Measurements from ENCODE around the gene SMC3.
"Not testable (repeated sequence)": the region's sequence is repeated elsewhere in the genome, so short reads cannot be mapped to it uniquely, and the experiment has no call there.

SMC3 gene

GRCh38 chr10:110625951-110626855 lies 58.7 kb downstream of the SMC3 start:
- no peak for DNase-seq (ENCODE audit: low read depth)

GRCh38 chr10:110628161-110628560 lies 60.7 kb downstream of the SMC3 start:
- no peak for DNase-seq (ENCODE audit: low read depth)

- no peak for DNase-seq (ENCODE audit: low read depth)
Observed at GRCh38 chr10:110629680-110630191, 62.2 kb downstream of the SMC3 start.

- no peak for DNase-seq (ENCODE audit: low read depth)
Observed at GRCh38 chr10:110631934-110632333, 64.4 kb downstream of the SMC3 start.

GRCh38 chr10:110632591-110633215 lies 65.2 kb downstream of the SMC3 start:
- no peak for DNase-seq (ENCODE audit: low read depth)

GRCh38 chr10:110634527-110635209 lies 67.2 kb downstream of the SMC3 start:
- DNase-seq (ENCODE audit: low read depth) = no peak

- DNase-seq (ENCODE audit: low read depth) = no peak
Observed at GRCh38 chr10:110636572-110636931, 69.1 kb downstream of the SMC3 start.

- no peak for DNase-seq (ENCODE audit: low read depth)
Observed at GRCh38 chr10:110636932-110637557, 69.5 kb downstream of the SMC3 start.

- DNase-seq (ENCODE audit: low read depth) = no peak
Observed at GRCh38 chr10:110637558-110638053, 70.1 kb downstream of the SMC3 start.

GRCh38 chr10:110638319-110638718 lies 70.8 kb downstream of the SMC3 start:
- no peak for DNase-seq (ENCODE audit: low read depth)

GRCh38 chr10:110639046-110639445 lies 71.6 kb downstream of the SMC3 start:
- DNase-seq (ENCODE audit: low read depth) = not testable (repeated sequence)

GRCh38 chr10:110639858-110640257 lies 72.4 kb downstream of the SMC3 start:
- DNase-seq (ENCODE audit: low read depth) = not testable (repeated sequence)

GRCh38 chr10:110641256-110641655 lies 73.8 kb downstream of the SMC3 start:
- peak; percentile 15 for DNase-seq (ENCODE audit: low read depth)

- DNase-seq (ENCODE audit: low read depth) = no peak
Observed at GRCh38 chr10:110642204-110643034, 74.9 kb downstream of the SMC3 start.

GRCh38 chr10:110643035-110643652 lies 75.6 kb downstream of the SMC3 start:
- DNase-seq (ENCODE audit: low read depth) = no peak

- no peak for DNase-seq (ENCODE audit: low read depth)
Observed at GRCh38 chr10:110643653-110644597, 76.4 kb downstream of the SMC3 start, which contains the start of gene RBM20. Gene RBM20, plus strand, starts transcription at chr10:110644336. Its CDS starts 119 bp downstream, at chr10:110644455.

- no peak for DNase-seq (ENCODE audit: low read depth)
Observed at GRCh38 chr10:110644598-110645462, 77.3 kb downstream of the SMC3 start.

- DNase-seq (ENCODE audit: low read depth) = no peak
Observed at GRCh38 chr10:110646417-110647135, 79.1 kb downstream of the SMC3 start.
